A549 treated with RU486 at 1 μM for 4 hours (cell line): ENCODE measurements around the gene GALNT11. TPM values are rescaled to one million over a fixed set of nuclear protein-coding genes. Genes with fewer than 3 reads are reported as not detected.

Experiments
- total RNA-seq: library from RNA; stranded (reverse); fragments of 200-300 nt; extraction: Qiagen RNA extraction; gene quantifications from 5 replicates; pipeline ENCODE4 v1.2.3, GENCODE V29; 2022; ENCODE audit warnings: low read depth

Gene GALNT11
- total RNA-seq, result 16.2 to 24.7 TPM (median 21.4 TPM) in 5 replicates

DNA sequence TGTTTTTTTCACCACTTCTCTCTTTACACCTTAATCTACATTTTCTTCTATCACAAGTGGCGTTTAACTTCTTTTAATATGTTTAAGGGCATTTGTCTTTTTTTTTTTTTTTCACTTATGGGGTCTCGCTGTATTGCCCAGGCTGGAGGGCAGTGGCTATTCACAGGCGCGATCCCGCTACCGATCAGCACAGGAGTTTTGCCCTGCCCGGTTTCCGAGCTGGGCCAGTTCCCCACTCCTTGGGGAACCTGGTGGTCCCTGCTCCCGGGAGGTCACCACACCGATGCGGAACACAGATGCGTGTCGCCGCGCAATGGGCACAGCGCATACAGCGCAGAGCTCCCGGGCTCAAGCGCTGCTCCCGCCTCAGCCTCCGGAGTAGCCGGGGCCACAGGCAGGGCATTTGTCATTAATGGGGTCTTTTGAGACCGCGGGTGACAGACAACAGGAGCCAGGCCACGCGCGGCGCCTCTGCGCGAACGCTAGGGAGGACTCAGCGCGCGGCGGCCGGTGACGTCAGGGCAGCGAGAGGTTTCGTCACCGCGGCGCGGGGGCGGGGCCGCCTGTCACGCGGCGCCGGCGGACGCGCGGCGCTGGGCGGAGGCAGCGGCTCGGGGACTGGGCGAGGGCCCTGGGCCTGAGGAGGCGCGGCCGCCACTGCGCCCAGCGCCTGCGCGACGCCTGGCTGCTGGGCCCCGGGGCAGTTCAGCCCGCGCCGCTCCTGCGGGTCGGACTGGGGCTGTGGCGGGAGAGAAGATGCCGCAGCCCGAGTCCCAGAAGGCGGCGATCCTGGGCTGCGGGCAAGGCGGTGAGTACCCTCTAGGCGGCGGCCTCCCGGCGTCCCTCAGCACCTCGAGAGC is at the start of gene GALNT11:
Gene GALNT11 (plus strand): TSS at position 598 of the 860 bp plus-strand sequence. CDS start 68,554 bp downstream, outside the sequence.

Other genes starting within 250 kb of the GALNT11 start
- gene PRKAG2, start 148.6 kb upstream of the GALNT11 start, total RNA-seq, result 37.4 to 47.0 TPM (median 41.3 TPM) in 5 replicates
- not detected in 5 replicates for gene GALNTL5, start 69.2 kb upstream of the GALNT11 start, total RNA-seq